Dedifferentiated amniotic fluid mesenchymal stem cell (primary cell): ENCODE results near the gene COG2.
"Not testable (repeated sequence)": the region's sequence is repeated elsewhere in the genome, so short reads cannot be mapped to it uniquely, and the experiment has no call there.

ENCODE experiments used
- DNase-seq: peaks from one replicate; pipeline ENCODE4 v3.0.0-alpha.2; 2016; ENCODE audit errors: extremely low spot score

The COG2 gene

DNA sequence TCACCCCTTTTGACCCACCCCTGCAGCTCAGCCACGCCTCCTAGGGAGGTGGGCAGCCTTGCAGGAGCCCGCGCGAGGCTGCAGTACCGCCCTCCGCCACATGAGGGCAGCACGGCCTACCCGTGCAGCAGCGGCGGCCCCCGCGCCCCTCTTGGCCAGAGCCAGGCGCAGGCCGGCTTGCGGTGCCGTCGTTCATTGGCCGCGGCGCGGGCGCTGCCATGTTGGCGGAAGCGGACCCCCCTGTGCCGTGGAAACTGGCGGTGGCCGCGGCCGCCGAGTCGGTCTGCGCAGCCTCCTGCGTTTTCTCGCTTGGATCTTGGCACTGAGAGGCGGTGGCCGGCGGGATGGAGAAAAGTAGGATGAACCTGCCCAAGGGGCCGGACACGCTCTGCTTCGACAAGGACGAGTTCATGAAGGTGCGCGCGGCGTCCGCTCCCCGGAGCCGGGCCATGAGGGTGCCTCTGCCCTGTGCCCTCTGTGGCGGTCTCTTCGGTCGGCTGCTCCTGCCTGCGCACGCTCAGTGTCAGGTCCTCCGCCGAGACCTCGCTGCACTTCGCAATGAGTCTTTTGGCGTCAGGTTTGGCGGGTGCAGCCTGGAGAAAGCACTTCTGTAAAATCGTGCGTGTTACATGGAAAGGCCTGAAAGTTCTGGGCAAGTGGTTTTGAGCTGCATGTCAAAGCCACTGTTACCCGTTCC, at the start of gene COG2:
COG2 (plus strand) TSS at position 219 of the 697 bp plus-strand sequence; CDS start at position 345, 126 bp downstream.
- peak; percentile 89 for DNase-seq

- no peak for DNase-seq
Measured at GRCh38 chr1:230592848-230593414, 49.4 kb upstream of the COG2 start.

DNA sequence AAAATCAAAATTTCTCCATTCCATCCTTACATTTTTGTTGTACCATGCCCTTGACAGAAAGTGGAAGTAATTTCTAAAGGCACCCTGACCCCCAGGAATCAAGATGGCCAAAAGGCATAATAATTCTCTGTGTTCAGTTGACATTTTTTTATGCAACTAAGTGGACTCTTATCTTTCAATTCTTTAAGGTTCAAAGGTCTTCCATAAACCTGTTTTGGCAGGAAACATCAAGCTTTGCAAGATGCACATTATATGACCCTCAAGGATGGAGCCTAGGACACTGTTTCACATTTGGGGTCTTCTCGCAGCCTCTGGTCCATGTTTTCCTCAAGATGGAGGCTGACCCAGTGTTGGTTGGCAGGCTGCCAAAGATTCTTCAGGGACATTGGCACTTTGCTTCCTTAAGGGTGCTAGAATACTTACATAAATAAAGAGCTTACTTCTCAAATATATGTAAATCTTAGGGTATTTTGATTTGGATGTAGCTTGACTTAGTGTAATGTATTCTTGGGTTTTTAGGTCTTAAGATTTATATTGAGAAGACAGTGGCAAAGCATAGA, 48.0 kb upstream of the COG2 start:
- DNase-seq = no peak

DNA sequence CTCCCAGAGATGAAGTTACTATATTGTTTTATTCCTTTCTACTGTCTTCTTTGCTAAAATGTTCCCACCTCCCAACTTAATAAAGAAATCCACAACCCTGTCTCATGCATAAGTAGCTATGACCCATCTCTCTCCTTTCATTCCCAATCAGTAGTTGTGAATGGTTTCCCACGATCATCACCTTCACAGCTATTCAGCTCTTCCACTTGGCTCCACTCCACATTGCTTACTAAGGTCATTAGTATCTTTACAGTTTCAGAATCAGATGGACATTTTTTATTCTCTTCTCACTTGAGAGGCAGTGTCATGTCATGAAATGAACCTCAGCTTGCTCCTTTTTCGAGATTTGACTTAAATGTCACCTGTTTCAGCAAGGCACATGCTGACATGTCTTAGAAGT, 47.1 kb upstream of the COG2 start:
- DNase-seq = no peak

DNA sequence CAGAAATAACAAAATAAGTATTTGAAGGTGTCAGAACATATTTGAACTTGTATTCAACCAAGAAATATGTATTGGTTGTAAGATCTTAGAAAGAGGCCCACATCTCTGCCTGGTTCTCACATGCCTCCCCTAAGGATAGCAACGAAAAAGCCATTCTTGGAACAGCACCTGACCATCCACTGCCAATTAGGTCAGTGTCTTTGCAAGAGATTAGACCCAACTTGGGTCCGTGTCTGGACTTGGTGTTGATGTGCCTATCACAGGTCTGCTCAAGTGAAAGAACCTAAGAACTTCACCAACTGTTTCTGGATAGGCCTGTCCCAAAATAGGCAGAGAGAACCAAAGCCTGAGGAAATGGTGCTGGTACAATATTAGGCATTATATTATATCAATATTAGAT, 46.0 kb upstream of the COG2 start:
- DNase-seq = no peak

DNA sequence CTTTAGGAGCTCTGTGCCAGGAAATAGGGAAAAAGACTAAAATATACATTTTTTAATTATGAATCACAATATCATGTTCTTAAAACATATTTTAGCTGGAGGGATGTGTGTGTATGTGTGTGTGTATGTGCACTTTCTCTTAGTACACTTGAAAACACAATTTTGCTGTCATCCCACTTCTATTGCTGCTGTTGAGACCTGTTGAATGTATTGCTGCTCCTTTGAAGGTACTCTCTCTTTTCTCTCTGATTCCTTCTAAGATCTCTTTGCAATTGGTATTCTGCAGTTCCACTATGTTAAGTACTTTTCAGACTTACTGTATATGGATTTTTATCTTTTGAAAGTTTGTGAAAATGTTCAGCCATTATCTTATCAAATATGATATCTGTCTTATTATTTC, 43.5 kb upstream of the COG2 start:
- no peak for DNase-seq

GRCh38 chr1:230599926-230600656, 42.2 kb upstream of the COG2 start:
- DNase-seq = no peak

- not testable (repeated sequence) for DNase-seq
Measured at GRCh38 chr1:230600657-230601400, 41.5 kb upstream of the COG2 start.

DNA sequence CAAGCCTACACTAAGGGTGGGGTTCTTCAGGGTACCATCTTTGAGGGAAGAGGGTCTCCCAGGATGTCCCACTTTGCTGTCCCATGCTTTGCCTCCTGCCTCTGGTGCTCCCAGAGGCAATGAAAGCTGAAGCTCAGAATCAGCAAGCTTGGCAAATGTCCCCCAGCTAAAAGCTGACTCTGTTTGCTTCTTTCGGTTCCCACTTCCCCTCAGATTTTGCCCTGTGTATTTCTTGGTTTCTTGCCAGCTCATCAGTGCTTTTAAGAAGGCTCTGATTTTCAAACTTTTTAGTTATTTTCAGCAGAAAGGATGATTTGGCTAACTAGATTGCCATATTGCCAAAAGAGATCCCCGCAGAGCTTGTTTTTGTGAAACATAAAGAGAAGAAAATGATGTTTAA, 33.1 kb upstream of the COG2 start:
- DNase-seq = no peak

DNA sequence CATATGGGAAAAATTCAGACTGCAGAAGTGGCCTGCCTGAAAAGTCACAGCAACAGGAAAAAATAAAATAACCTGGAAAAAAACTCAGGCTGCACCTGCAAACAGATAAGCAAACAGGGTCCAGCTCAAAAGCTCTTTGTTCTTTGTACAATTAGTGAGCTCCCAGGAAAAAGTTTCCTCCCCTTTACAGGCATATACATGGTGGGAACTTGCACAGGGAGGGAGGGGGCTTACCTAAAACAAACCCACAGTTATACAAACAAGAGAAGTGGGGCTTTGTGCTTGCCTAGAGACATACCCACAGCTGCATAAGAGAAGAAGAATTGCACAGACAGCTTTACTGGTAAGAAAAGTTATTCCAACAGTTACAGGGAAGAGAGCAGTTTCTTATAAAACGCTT, 31.7 kb upstream of the COG2 start:
- no peak for DNase-seq

DNA sequence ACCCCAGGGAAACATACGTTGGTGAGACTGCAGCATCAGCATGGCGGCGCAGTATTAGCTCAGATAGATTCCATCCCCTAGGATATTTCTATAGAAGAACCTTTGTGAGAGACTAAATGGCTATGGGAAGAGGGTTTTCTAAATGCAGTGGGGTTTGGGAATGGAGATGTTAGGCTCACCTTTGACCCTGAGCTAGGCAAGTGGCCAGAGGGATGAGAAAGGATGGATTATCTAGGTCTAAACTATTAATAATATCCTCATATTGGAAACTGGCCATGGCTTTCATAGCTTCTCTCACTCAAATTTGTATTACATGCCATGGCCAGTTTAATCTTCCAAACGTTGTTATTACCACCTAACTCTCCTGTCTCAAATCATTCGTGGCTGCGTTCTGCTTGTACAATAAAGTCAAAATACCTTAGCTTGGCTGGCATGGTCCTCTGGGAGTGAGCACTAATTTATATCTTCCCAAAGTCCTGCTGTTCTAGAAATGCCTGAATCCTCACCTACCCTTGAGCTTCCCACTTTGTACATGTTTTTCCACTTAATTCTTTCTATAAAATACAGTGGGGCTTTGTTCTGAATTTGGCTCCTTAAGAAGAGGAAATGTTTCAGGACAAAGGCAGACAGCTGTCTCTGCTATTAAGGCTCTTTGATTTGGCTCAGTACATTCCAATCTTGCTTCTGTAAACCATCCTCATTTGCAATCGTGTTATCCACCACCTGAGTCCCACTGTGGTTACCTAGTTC, 31.0 kb upstream of the COG2 start:
- DNase-seq = no peak

DNA sequence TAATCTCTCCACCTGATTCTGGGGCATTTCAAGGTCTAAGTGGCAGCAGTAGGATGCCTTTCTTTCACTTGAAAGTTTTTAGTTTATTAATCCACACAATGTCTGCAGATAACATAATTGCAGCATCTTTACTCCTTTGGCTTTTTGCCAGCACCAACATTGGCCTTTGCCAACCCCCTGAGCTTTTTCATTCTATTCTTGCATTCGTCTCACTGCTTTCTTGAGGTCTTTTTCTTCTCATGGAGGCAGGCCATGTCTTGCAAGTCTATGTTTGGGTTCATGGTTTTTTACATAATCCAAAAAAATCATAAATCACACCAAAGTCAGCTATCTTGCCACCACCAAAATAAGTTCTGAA, 30.4 kb upstream of the COG2 start:
- no peak for DNase-seq

- DNase-seq = no peak
Measured at GRCh38 chr1:230612651-230613050, 29.6 kb upstream of the COG2 start.

DNA sequence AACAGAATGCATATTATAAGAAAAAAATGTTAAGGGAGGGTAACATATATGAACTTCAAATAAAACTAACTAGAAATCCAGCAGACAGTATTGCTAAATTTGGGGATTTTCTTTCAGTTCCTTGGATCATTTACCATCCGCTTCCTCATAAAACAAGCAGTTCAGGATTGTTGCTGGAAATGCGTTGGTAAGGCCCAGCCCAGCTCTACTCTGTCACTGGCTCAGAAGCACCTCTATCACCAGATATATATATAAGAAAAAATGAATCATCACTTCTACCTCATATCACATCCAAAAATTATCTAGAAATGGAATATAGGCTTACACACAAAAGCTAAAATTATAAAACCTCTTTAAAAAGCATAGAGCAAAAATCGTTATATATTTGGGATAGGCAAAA, 28.2 kb upstream of the COG2 start:
- no peak for DNase-seq

- DNase-seq = no peak
Measured at GRCh38 chr1:230618537-230618936, 23.7 kb upstream of the COG2 start.

DNA sequence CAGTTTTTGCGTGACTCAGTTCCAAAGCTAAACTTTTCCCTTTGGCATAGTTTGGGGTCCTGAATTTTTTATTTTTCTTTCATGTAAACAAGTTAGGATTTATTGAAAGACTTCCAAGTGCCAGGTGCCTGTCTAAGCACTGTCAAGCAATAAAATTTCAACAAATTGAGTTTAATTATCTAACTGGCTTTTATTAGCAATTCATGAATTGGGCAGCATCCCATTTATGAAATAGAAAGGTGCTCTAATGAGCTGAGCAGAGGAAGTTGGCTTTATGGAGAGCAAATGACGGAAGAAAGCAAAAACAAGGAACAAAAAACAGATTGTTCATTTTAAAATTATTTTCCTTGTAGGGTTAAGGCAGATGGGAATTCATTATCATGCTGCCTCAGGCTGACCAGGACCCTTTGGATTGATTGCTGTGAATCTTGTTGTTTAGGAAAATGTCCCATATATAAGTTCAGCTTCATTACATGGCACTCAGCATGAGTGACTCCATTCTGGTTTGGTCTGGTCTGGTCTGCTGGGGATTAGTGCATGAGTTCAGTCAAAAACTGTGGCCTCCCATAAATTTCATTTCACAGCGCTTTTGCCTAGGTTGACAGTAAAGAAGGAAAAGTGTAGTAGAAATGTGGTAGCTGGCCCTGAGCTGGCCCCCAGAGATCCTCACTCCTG, 21.5 kb upstream of the COG2 start:
- DNase-seq = no peak

DNA sequence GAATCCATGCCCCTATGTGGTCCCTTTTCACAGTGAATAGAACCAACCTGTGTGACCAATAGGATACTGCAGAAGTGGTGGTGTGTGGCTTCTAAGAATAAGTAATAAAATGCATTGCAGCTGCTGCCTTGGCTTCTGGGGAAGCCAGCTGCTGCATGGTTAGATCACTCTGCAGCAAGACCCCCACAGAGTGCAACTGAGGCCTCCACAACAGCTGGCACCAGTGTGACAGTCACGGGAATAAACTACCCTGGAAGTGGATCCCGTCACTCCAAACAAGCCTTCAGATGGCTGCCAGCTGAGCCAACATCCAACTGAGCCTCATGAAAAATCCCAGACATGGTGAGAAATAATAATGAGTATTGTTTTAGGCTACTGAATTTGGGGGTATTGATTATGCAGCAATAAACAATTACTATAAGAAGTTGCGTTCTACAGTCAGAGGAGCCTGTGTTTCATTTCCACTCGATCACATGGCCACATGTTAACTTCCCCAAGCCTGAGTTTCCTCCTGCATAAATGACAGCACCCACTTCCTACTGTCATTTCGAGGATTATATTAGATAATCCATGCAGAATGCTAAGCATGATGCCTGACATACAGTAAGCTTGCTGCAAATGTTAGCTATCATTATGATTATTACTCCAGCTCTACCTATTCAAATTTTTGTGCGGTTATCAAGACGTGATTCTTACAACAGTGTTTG, 20.8 kb upstream of the COG2 start:
- DNase-seq = no peak

DNA sequence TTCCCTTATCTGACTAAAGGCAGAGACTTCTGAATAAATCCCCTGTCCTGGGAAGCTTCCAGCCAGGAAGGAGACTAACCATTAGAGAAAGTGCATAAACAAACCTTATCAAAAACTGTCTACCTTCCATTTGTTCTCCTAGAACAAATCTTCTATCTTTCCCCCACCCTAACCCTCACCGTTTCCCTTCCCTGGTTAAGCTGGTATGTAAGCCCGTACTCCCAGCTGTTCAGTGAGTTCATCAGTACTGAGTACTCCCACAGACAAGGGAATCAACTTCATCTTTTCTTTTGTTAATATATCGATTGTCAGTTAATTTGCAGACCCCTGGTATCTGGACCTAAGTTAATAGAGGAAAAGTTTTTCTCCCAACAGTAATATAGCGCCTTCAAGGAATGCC, 20.1 kb upstream of the COG2 start:
- DNase-seq = no peak

DNA sequence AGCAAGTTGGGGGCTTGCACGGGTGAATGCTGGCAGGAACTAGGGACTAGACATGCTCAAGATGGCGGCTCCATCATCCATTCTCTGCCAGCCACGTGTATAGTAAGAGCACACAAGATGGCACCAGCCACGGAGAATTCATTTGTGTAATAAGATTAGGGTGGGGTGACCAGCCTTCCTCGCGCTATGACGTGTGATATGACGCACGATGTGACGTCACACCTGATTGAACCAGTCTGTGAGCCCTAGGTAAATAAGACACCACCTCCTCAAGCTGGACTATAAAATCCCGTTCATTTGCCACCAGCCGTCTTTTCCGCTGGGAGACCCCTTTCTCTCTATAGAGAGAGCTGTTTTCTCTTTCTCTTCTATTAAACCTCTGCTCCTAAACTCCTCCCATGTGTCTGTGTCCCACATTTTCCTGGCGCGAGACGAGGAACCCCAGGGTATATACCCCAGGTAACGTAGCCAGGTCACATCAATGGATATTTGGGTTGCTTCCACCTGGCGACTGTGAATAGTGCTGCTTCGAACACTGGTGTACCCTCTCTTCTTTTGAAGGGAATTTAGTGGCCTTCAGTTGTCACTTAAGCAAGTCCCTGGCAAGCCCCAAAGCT, 18.1 kb upstream of the COG2 start:
- DNase-seq = no peak

- no peak for DNase-seq
Measured at GRCh38 chr1:230626232-230626631, 16.0 kb upstream of the COG2 start.
